ENCODE data around the gene INAVA. TPM values are rescaled to one million over a fixed set of nuclear protein-coding genes. Genes with fewer than 3 reads are reported as not detected.
A peak's percentile ranks its signal among the peaks of the same experiment; 100 is the strongest.
"Not testable (repeated sequence)": the region's sequence is repeated elsewhere in the genome, so short reads cannot be mapped to it uniquely, and the experiment has no call there.

INAVA gene
- total and polyA plus RNA-seq, 12 donors, result 0.03 to 0.46 (median 0.22) TPM; not detected in 6

DNA sequence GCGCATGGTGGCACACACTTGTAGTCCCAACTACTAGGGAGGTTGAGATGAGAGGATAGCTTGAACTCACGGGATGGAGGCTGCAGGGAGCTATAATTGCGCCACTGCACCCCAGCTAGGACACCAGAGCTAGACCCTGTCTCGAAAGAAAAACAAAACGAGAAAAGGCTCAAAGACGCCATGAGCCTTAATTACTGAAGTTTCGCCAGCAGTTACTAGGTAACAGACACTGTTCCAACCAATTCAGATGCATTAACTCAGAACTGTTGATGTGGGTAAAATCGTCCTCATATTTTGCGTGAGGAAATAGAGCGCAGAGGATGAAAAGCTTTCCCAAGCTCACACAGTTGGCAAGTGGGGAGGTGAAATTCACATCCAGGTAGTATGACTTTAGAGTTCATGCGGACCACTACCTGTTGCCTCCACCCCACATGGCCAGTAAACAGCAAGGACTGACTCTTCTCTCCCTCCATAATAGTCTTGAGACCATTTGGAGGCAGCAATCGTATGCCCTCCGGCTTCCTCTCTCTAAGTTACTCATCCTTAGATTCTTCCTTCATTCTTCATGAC, 40.1 kb downstream of the INAVA start:
- TF ChIP-seq POLR2A (IDR thresholded peaks at IDR 0.05), result no peak
- TF ChIP-seq CTCF (IDR thresholded peaks at IDR 0.05), result no peak
- H3K4me3 ChIP-seq, result no peak overlapping the region
- H3K27ac ChIP-seq, result no peak overlapping the region
- H3K4me1 ChIP-seq (replicated peaks in 1 of 2), result no peaks in the 10 kb centered on the region
- WGBS, 4 donors, result 83 to 92% (median 89%) methylated on average over 13 of the region's 13 CpGs
- H3K27me3 ChIP-seq, result no peaks in the 10 kb centered on the region
- peak in 1 of 7 donors; percentile 1 for DNase-seq
- H3K9me3 ChIP-seq (replicated peaks in 1 of 3), result no peaks in the 10 kb centered on the region
- H3K36me3 ChIP-seq (replicated peaks in 1 of 2), result no peaks in the 10 kb centered on the region
- intact Hi-C loops (cut with DNase I), result no loop called here

- WGBS, 4 donors, result 87 to 92% (median 88%) methylated on average over 18 of the region's 18 CpGs
- H3K4me1 ChIP-seq (replicated peaks in 1 of 2); H3K9me3 ChIP-seq (replicated peaks in 1 of 3); intact Hi-C loops (cut with DNase I); H3K4me3 ChIP-seq; H3K36me3 ChIP-seq (replicated peaks in 1 of 2); H3K27ac ChIP-seq; H3K27me3 ChIP-seq: not testable (repeated sequence)
- peak in 1 of 7 donors; percentile 14 for DNase-seq
Observed at GRCh38 chr1:200935286-200935962, 40.7 kb downstream of the INAVA start.

GRCh38 chr1:200938955-200939354, 44.3 kb downstream of the INAVA start:
- Histone ChIP-seq H3K4me1 (replicated peaks in 1 of 2) (no peaks in the 10 kb centered on the region), H3K27ac (no peak overlapping the region), H3K36me3 (replicated peaks in 1 of 2) (no peaks in the 10 kb centered on the region), H3K27me3 (no peaks in the 10 kb centered on the region), H3K9me3 (replicated peaks in 1 of 3) (peaks cover 0 to 3% (median 0%) of the 10 kb centered on the region in 3 donors), H3K4me3 (no peak overlapping the region)
- no peak for DNase-seq
- intact Hi-C loops (cut with DNase I), result no loop called here
- TF ChIP-seq CTCF (IDR thresholded peaks at IDR 0.05), result no peak
- no peak for TF ChIP-seq POLR2A (IDR thresholded peaks at IDR 0.05)
- 53 to 64% (median 58%) methylated on average over 4 of the region's 4 CpGs for WGBS, 4 donors

GRCh38 chr1:200945111-200945510, 50.4 kb downstream of the INAVA start:
- no peak overlapping the region for H3K27ac ChIP-seq
- H3K27me3 ChIP-seq, result no peaks in the 10 kb centered on the region
- TF ChIP-seq CTCF (IDR thresholded peaks at IDR 0.05) (no peak), POLR2A (IDR thresholded peaks at IDR 0.05) (no peak)
- H3K4me1 ChIP-seq (replicated peaks in 1 of 2), result no peaks in the 10 kb centered on the region
- no peaks in the 10 kb centered on the region for H3K36me3 ChIP-seq (replicated peaks in 1 of 2)
- 55 to 68% (median 65%) methylated on average over 3 of the region's 3 CpGs for WGBS, 4 donors
- no peak overlapping the region for H3K4me3 ChIP-seq
- no peak for DNase-seq
- intact Hi-C loops (cut with DNase I), result no loop called here
- H3K9me3 ChIP-seq (replicated peaks in 1 of 3), result peaks cover 0 to 3% (median 0%) of the 10 kb centered on the region in 3 donors

Data from adrenal gland (tissue), 12 donors.